GM12878 (cell line): ENCODE data around the gene ACVR1B. TPM values are rescaled to one million over a fixed set of nuclear protein-coding genes. Genes with fewer than 3 reads are reported as not detected.

Experiments
- ATAC-seq: fragments of 200-7000 bp; cut with Tn5 transposase; 3 replicates; pipeline ENCODE4 v1.9.1; 2020; ENCODE audit warnings: mild to moderate bottlenecking, moderate library complexity
- BruUV-seq: library from RNA; stranded (reverse); fragments of 400-500 nt; replicated peaks from 2 replicates; lab custom pipeline; 2021; lab: Mats Ljungman, UMichigan
- CTCF ChIA-PET: fragments of 300-600 bp; sonication (Branson Sonifier 250); formaldehyde crosslinking; extraction: SDS; loops from one replicate; lab custom pipeline; 2021; ENCODE audit warnings: inconsistent platforms; lab: Yijun Ruan, JAX
- POLR2A ChIA-PET: fragments of 350-600 bp; formaldehyde crosslinking; extraction: SDS; loops from one replicate; lab custom pipeline; 2021; ENCODE audit warnings: inconsistent platforms; lab: Charles Lee
- RAD21 ChIA-PET: fragments of 300-600 bp; sonication (Branson Sonifier 250); formaldehyde crosslinking; loops from one replicate; lab custom pipeline; 2023; ENCODE audit warnings: antibody characterized with exemption; ENCODE audit not compliant: unreplicated experiment; lab: Charles Lee
- SMC1A ChIA-PET: fragments of 300-600 bp; sonication (Branson Sonifier 250); formaldehyde crosslinking; loops from one replicate; lab custom pipeline; 2023; ENCODE audit not compliant: unreplicated experiment, uncharacterized antibody; lab: Charles Lee
- DNase-seq: peaks from one replicate; pipeline ENCODE4 v3.0.0-alpha.2; 2011; ENCODE audit warnings: low read depth, low spot score
- FAIRE-seq: peaks from 3 replicates; lab custom pipeline; 2011; peaks lifted over from hg19 to GRCh38; lab: Jason Lieb, UNC
- H2AFZ ChIP-seq: 2 replicates; pipeline ENCODE4 v1.6.0; 2011; ENCODE audit warnings: low read depth, low read length, control low read depth; ENCODE audit not compliant: control insufficient read depth
- H3K27ac ChIP-seq: 2 replicates; pipeline ENCODE4 v1.5.1; 2011; ENCODE audit warnings: control low read depth; ENCODE audit not compliant: control insufficient read depth, insufficient read depth
- H3K27me3 ChIP-seq, 2 experiments: replicated peaks in 1 of 2; 2 replicates each; pipeline versions ENCODE4 v1.6.0 to v1.6.1; 2011; ENCODE audit warnings: low read length in 1 of 2; ENCODE audit not compliant: control insufficient read depth in 2 of 2, insufficient read depth in 2 of 2
- H3K36me3 ChIP-seq, 2 experiments: 2 replicates each; pipeline ENCODE4 v1.5.1; 2011; ENCODE audit warnings: low read length in 1 of 2; ENCODE audit not compliant: control insufficient read depth in 2 of 2, insufficient read depth in 2 of 2
- H3K4me1 ChIP-seq: 2 replicates; pipeline ENCODE4 v1.6.1; 2011; ENCODE audit warnings: mild to moderate bottlenecking, low read length, moderate library complexity, mixed read lengths; ENCODE audit not compliant: control insufficient read depth, insufficient read depth
- H3K4me2 ChIP-seq: 2 replicates; pipeline ENCODE4 v1.6.0; 2011; ENCODE audit warnings: control low read depth; ENCODE audit not compliant: control insufficient read depth, insufficient read depth
- H3K4me3 ChIP-seq: fragments of 200-600 bp; sonication (generic); 2 replicates; pipeline ENCODE4 v1.5.1; 2016
- H3K79me2 ChIP-seq: 2 replicates; pipeline ENCODE4 v1.6.0; 2011; ENCODE audit warnings: low read length; ENCODE audit not compliant: control insufficient read depth, insufficient read depth
- H3K9ac ChIP-seq: 2 replicates; pipeline ENCODE4 v1.8.0; 2011; ENCODE audit warnings: low read length, control low read depth, mixed read lengths; ENCODE audit not compliant: control insufficient read depth, insufficient read depth
- H3K9me3 ChIP-seq: replicated peaks from 3 replicates; pipeline ENCODE4 v1.5.1; 2011; ENCODE audit warnings: mild to moderate bottlenecking, low read length; ENCODE audit not compliant: control insufficient read depth, insufficient read depth
- H4K20me1 ChIP-seq: 2 replicates; pipeline ENCODE4 v1.6.0; 2011; ENCODE audit not compliant: control insufficient read depth, insufficient read depth
- EED ChIP-seq: sonication (generic); IDR thresholded peaks from 2 replicates; pipeline ENCODE4 v1.6.1; 2016; ENCODE audit warnings: antibody characterized with exemption, low read depth
- EP300 ChIP-seq, 2 experiments: fragments of 150-350 bp in 1 of 2; IDR thresholded peaks; 2 replicates each; pipeline ENCODE4 v1.6.1; 2011 to 2012; ENCODE audit warnings: low read depth in 2 of 2, low read length in 2 of 2, borderline replicate concordance in 1 of 2, improper control_type of control experiment in 1 of 2, inconsistent platforms in 1 of 2; ENCODE audit not compliant: control insufficient read depth in 1 of 2
- SREBF2 ChIP-seq: IDR thresholded peaks from 2 replicates; pipeline ENCODE4 v1.6.1; 2012; ENCODE audit warnings: mild to moderate bottlenecking, low read length
- ZNF24 ChIP-seq: fragments of 450-650 bp; IDR thresholded peaks from 2 replicates; pipeline ENCODE4 v1.6.1; 2017; ENCODE audit warnings: antibody characterized with exemption, mild to moderate bottlenecking
- WGBS: methylation state at CpG from one replicate; pipeline ENCODE4 v1.1.6; 2016; ENCODE audit warnings: low lambda C conversion rate; ENCODE audit not compliant: insufficient replicate concordance, insufficient coverage; ENCODE audit errors: missing lambda C conversion rate; 5-methylcytosine and 5-hydroxymethylcytosine counted together
- in situ Hi-C: fragments of 300-500 bp; cut with MboI; formaldehyde crosslinking; loops from 9 replicates; pipeline ENCODE4 v1.14.3; 2018; ENCODE audit warnings: mixed read lengths
- intact Hi-C: fragments of 100-400 bp; cut with micrococcal nuclease; formaldehyde crosslinking; loops from one replicate; pipeline ENCODE4 v1.14.2; 2022; ENCODE audit not compliant: unreplicated experiment
- polyA plus RNA-seq, 11 experiments: library from polyadenylated mRNA; depleted of rRNA in 4 of 11; unstranded in 6 of 11; stranded (reverse) in 5 of 11; fragments of >200 nt; fragmentation: Nextera tagmentation in 4 of 11; fragmentation: Illumina TruSeq in 1 of 11; extraction: Ambion mirVana in 4 of 11; extraction: Trizol in 1 of 11; gene quantifications; 1 replicate in 1 of 11; 2 replicates in 10 of 11; pipeline versions ENCODE4 v1.2.1 to v1.2.3, GENCODE V29; 2011 to 2016; ENCODE audit warnings: inconsistent platforms in 2 of 11, missing spikeins in 2 of 11, low read depth in 1 of 11
- total RNA-seq, 4 experiments: library from RNA; depleted of rRNA in 3 of 4; stranded (reverse); fragments of >200 nt in 3 of 4; fragmentation: Illumina TruSeq in 1 of 4; extraction: Trizol in 1 of 4; gene quantifications; 2 replicates each; pipeline versions ENCODE4 v1.2.1 to v1.2.3, GENCODE V29; 2013 to 2021
- TF ChIP-seq, protein P1 (sequence below): fragments of 450-650 bp; IDR thresholded peaks from 2 replicates; pipeline ENCODE4 v1.6.1; 2017; ENCODE audit warnings: borderline replicate concordance

The ACVR1B gene
- total and polyA plus RNA-seq, 10 of the 15 experiments (the other 5 are each of a cell fraction or from before 2014, with no cell fraction given), result 0.02 to 0.69 (median 0.16) TPM; not detected in 2

DNA sequence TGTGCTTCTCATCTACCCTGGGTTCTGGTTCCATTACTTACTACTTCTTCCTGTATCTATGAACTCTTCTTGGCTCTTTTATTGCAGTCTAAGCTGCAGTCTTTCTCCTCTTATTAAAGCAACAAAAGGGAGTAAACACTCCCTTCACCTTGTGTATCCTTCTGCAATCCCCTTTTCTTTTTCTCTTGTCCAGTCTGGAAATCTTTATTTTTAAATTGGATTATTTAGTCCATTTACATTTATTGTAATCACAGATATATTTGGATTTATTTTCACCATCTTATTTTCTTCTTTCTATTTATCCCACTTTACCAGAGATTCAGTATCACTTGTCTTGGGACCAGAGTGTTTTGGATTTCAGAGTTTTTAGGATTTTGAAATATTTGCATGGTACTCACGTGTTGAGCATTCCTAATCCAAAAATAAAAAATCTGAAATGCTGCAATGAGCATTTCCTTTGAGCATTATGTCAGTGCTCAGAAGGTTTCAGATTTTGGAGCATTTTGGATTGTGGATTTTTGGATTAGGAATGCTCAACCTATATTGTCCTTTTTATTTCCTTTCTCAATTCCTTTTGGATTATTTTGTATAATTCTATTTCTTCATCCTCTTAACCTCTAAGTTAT, 6.8 kb upstream of the ACVR1B start:
- RAD21 ChIA-PET, result no interaction called here
- peaks cover 0 to 2% of the 10 kb centered on the region in 2 experiments; a peak in 3 of 4 replicates for H3K27me3 ChIP-seq
- CTCF ChIA-PET, result no interaction called here
- H3K9me3 ChIP-seq, result peaks cover 8% of the 10 kb centered on the region; the same call in 2 of the 3 replicates
- ATAC-seq (no peak), DNase-seq (no peak), FAIRE-seq (no peak)
- WGBS, result 0% methylated on average over 1 of the region's 1 CpG
- no peak overlapping the region for H2AFZ ChIP-seq
- intact Hi-C loops, result no loop called here
- BruUV-seq, result no TSS peak
- in situ Hi-C loops, result no loop called here
- H3K36me3 ChIP-seq, result no peaks in the 10 kb centered on the region
- POLR2A ChIA-PET, result no interaction called here
- no peak overlapping the region for H3K4me2 ChIP-seq
- no peak for TF ChIP-seq SREBF2
- no peak for TF ChIP-seq EED
- no peak for TF ChIP-seq ZNF24
- TF ChIP-seq, protein P1, sequence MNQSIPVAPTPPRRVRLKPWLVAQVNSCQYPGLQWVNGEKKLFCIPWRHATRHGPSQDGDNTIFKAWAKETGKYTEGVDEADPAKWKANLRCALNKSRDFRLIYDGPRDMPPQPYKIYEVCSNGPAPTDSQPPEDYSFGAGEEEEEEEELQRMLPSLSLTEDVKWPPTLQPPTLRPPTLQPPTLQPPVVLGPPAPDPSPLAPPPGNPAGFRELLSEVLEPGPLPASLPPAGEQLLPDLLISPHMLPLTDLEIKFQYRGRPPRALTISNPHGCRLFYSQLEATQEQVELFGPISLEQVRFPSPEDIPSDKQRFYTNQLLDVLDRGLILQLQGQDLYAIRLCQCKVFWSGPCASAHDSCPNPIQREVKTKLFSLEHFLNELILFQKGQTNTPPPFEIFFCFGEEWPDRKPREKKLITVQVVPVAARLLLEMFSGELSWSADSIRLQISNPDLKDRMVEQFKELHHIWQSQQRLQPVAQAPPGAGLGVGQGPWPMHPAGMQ, result no peak
- no peak for TF ChIP-seq EP300 (IDR thresholded peaks at IDR 0.05; ENCODE audit: borderline replicate concordance in 1 of 2, control insufficient read depth in 1 of 2, low read depth in 2 of 2, low read length in 2 of 2)
- H3K4me3 ChIP-seq, result no peak overlapping the region
- SMC1A ChIA-PET, result no interaction called here
- no peaks in the 10 kb centered on the region for H3K4me1 ChIP-seq
- no peaks in the 10 kb centered on the region for H4K20me1 ChIP-seq
- no peaks in the 10 kb centered on the region for H3K79me2 ChIP-seq
- no peak overlapping the region for H3K9ac ChIP-seq
- H3K27ac ChIP-seq, result no peak overlapping the region
